Measurements from ENCODE around the gene IL17RD.

The IL17RD gene

DNA sequence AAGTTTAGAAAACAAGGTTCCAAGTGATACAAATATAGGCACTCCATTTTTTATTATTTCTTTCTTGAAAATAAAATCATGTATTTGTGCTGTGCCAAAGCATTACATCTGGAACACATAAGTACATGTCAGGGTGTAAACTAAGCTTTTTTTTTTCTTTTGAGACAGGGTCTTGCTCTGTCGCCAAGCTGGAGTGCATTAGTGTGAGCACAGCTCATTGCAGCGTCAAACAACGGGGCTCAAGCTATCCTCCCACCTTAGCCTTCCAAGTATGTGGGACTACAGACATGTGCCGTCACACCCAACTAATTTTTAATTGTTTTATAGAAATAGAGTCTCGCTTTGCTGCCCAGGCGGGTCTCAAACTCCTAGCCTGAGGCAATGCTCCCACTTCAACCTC lies 95.7 kb downstream of the IL17RD start:
- H3K18ac ChIP-seq (ENCODE audit: low read length) = no peak overlapping the region
- no peak overlapping the region for H3K23ac ChIP-seq (ENCODE audit: low read depth, low read length, poor library complexity)
- no peaks in the 10 kb centered on the region for H3K36me3 ChIP-seq (replicated peaks in 1 of 2; ENCODE audit: control insufficient read depth in 2 of 2, insufficient read depth in 2 of 2, low read length in 2 of 2)
- no peak overlapping the region for H2BK120ac ChIP-seq (ENCODE audit: low read depth, low read length)
- no peak overlapping the region for H3K4me3 ChIP-seq (ENCODE audit: low read length in 2 of 2)
- peaks cover 1% of the 10 kb centered on the region for H3K79me1 ChIP-seq (ENCODE audit: low read depth, low read length)
- H3K27me3 ChIP-seq (ENCODE audit: control insufficient read depth in 3 of 3, insufficient read depth in 3 of 3, low read depth in 1 of 3, low read length in 3 of 3) = no peaks in the 10 kb centered on the region
- no peak overlapping the region for H2AFZ ChIP-seq (ENCODE audit: low read length)
- H3K14ac ChIP-seq (ENCODE audit: low read length) = no peak overlapping the region
- DNase-seq (ENCODE audit: low spot score) = no peak
- H3K27ac ChIP-seq (replicated peaks; ENCODE audit: low read length) = no peak overlapping the region
- H3K9ac ChIP-seq (ENCODE audit: low read depth, low read length, poor library complexity) = no peak overlapping the region
- H3K9me3 ChIP-seq (replicated peaks in 1 of 2; ENCODE audit: control insufficient read depth in 2 of 2, insufficient read depth in 1 of 2, low read depth in 1 of 2, low read length in 2 of 2) = no peaks in the 10 kb centered on the region
- no CpG with 5 or more reads among the region's 6 CpGs for WGBS, 2 donors (ENCODE audit: extremely low coverage in 2 of 2, insufficient read length in 2 of 2, insufficient replicate concordance in 1 of 2)
- no peak overlapping the region for H2BK5ac ChIP-seq (ENCODE audit: low read length)
- H2AK5ac ChIP-seq (ENCODE audit: low read depth, low read length) = no peak overlapping the region
- no peak overlapping the region for H2BK15ac ChIP-seq (ENCODE audit: low read length)
- no peak overlapping the region for H3K4me2 ChIP-seq (ENCODE audit: insufficient read depth, low read length, poor library complexity, severe bottlenecking)
- no peak overlapping the region for H3K4ac ChIP-seq (ENCODE audit: low read length)
- H4K8ac ChIP-seq (ENCODE audit: low read depth, low read length) = no peak overlapping the region
- peaks cover 6% of the 10 kb centered on the region in 2 donors for H3K4me1 ChIP-seq (ENCODE audit: control insufficient read depth in 2 of 2, insufficient read depth in 1 of 2, low read depth in 1 of 2, low read length in 2 of 2)
- H4K91ac ChIP-seq (ENCODE audit: low read depth, low read length, poor library complexity) = no peak overlapping the region
- no peak overlapping the region for H2BK12ac ChIP-seq (ENCODE audit: low read length)

DNA sequence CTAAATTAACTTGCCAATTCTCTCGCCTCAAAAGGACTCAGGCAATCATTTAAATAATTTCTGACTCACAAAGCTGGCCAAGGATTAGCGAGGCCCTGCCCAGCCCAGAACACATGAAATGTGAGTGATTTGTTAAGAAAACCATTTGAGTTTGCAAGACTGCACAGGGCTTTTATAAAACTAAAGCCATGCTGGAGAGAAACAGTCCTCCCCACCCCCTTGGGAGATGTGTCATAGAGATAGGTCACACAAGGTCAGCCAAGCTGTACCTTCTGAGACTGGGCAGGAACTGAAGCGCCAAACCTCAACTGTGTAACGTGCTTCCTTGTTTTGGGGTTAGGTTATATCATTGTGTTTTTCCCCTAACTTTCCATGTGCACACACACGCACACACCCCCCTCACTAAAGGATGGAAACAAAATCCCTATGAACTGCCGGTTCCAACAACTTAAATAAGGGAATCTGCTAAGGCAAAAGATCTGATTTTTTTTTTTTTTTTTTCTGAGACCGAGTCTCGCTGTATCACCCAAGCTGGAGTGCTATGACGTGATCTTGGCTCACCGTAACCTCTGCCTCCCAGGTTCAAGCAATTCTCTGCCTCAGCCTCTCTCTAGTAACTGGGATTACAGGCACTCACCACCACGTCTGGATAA lies 96.6 kb downstream of the IL17RD start:
- Histone ChIP-seq H2BK15ac (ENCODE audit: low read length) (no peak overlapping the region), H3K14ac (ENCODE audit: low read length) (no peak overlapping the region), H3K79me1 (ENCODE audit: low read depth, low read length) (peaks cover 1% of the 10 kb centered on the region), H3K18ac (ENCODE audit: low read length) (no peak overlapping the region), H3K4me3 (ENCODE audit: low read length in 2 of 2) (no peak overlapping the region), H3K27ac (replicated peaks; ENCODE audit: low read length) (no peak overlapping the region), H2AK5ac (ENCODE audit: low read depth, low read length) (no peak overlapping the region), H3K36me3 (replicated peaks in 1 of 2; ENCODE audit: control insufficient read depth in 2 of 2, insufficient read depth in 2 of 2, low read length in 2 of 2) (no peaks in the 10 kb centered on the region), H2BK120ac (ENCODE audit: low read depth, low read length) (no peak overlapping the region), H3K4me1 (ENCODE audit: control insufficient read depth in 2 of 2, insufficient read depth in 1 of 2, low read depth in 1 of 2, low read length in 2 of 2) (peaks cover 6% of the 10 kb centered on the region in 2 donors), H3K4me2 (ENCODE audit: insufficient read depth, low read length, poor library complexity, severe bottlenecking) (no peak overlapping the region), H2AFZ (ENCODE audit: low read length) (peak overlapping the region; percentile 31), H4K91ac (ENCODE audit: low read depth, low read length, poor library complexity) (no peak overlapping the region), H4K8ac (ENCODE audit: low read depth, low read length) (no peak overlapping the region), H2BK12ac (ENCODE audit: low read length) (no peak overlapping the region), H3K9ac (ENCODE audit: low read depth, low read length, poor library complexity) (no peak overlapping the region), H3K23ac (ENCODE audit: low read depth, low read length, poor library complexity) (no peak overlapping the region), H3K4ac (ENCODE audit: low read length) (no peak overlapping the region), H2BK5ac (ENCODE audit: low read length) (no peak overlapping the region), H3K27me3 (ENCODE audit: control insufficient read depth in 3 of 3, insufficient read depth in 3 of 3, low read depth in 1 of 3, low read length in 3 of 3) (no peaks in the 10 kb centered on the region), H3K9me3 (replicated peaks in 1 of 2; ENCODE audit: control insufficient read depth in 2 of 2, insufficient read depth in 1 of 2, low read depth in 1 of 2, low read length in 2 of 2) (no peaks in the 10 kb centered on the region)
- no CpG with 5 or more reads among the region's 11 CpGs for WGBS, 2 donors (ENCODE audit: extremely low coverage in 2 of 2, insufficient read length in 2 of 2, insufficient replicate concordance in 1 of 2)
- no peak for DNase-seq (ENCODE audit: low spot score)

DNA sequence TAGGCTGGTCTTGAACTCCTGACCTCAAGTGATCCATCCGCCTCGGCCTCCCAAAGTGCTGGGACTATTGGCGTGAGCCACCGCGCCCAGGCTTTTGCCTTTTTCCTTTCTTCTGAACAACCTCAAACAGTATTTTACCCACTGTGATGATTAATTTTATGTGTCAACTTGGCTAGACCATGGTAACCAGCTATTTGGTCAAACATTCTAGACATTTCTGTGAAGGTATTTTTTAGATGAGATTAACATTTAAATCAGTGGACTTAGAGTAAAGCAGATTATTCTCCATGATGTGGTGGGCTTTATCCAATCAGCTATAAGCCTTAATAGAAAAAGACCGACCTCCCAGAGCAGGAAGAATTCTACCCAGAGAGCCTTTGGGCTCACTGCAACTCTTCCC lies 98.7 kb downstream of the IL17RD start:
- H3K4me1 ChIP-seq (ENCODE audit: control insufficient read depth in 2 of 2, insufficient read depth in 1 of 2, low read depth in 1 of 2, low read length in 2 of 2) = peaks cover 9 to 11% of the 10 kb centered on the region in 2 donors
- H3K4ac ChIP-seq (ENCODE audit: low read length) = no peak overlapping the region
- no peak overlapping the region for H3K14ac ChIP-seq (ENCODE audit: low read length)
- H2AFZ ChIP-seq (ENCODE audit: low read length) = no peak overlapping the region
- no peak overlapping the region for H2BK5ac ChIP-seq (ENCODE audit: low read length)
- H3K79me1 ChIP-seq (ENCODE audit: low read depth, low read length) = peaks cover 1% of the 10 kb centered on the region
- H3K27me3 ChIP-seq (ENCODE audit: control insufficient read depth in 3 of 3, insufficient read depth in 3 of 3, low read depth in 1 of 3, low read length in 3 of 3) = no peaks in the 10 kb centered on the region
- H3K23ac ChIP-seq (ENCODE audit: low read depth, low read length, poor library complexity) = no peak overlapping the region
- no peak overlapping the region for H3K4me2 ChIP-seq (ENCODE audit: insufficient read depth, low read length, poor library complexity, severe bottlenecking)
- no peak overlapping the region for H3K18ac ChIP-seq (ENCODE audit: low read length)
- no peaks in the 10 kb centered on the region for H3K36me3 ChIP-seq (replicated peaks in 1 of 2; ENCODE audit: control insufficient read depth in 2 of 2, insufficient read depth in 2 of 2, low read length in 2 of 2)
- no peak overlapping the region for H2AK5ac ChIP-seq (ENCODE audit: low read depth, low read length)
- H2BK12ac ChIP-seq (ENCODE audit: low read length) = no peak overlapping the region
- H3K9me3 ChIP-seq (replicated peaks in 1 of 2; ENCODE audit: control insufficient read depth in 2 of 2, insufficient read depth in 1 of 2, low read depth in 1 of 2, low read length in 2 of 2) = no peaks in the 10 kb centered on the region
- H2BK120ac ChIP-seq (ENCODE audit: low read depth, low read length) = no peak overlapping the region
- no peak overlapping the region for H4K91ac ChIP-seq (ENCODE audit: low read depth, low read length, poor library complexity)
- DNase-seq (ENCODE audit: low spot score) = no peak
- no peak overlapping the region for H3K27ac ChIP-seq (replicated peaks; ENCODE audit: low read length)
- H3K4me3 ChIP-seq (ENCODE audit: low read length in 2 of 2) = no peak overlapping the region
- H4K8ac ChIP-seq (ENCODE audit: low read depth, low read length) = no peak overlapping the region
- H2BK15ac ChIP-seq (ENCODE audit: low read length) = no peak overlapping the region
- no CpG with 5 or more reads among the region's 6 CpGs for WGBS, 2 donors (ENCODE audit: extremely low coverage in 2 of 2, insufficient read length in 2 of 2, insufficient replicate concordance in 1 of 2)
- H3K9ac ChIP-seq (ENCODE audit: low read depth, low read length, poor library complexity) = no peak overlapping the region

DNA sequence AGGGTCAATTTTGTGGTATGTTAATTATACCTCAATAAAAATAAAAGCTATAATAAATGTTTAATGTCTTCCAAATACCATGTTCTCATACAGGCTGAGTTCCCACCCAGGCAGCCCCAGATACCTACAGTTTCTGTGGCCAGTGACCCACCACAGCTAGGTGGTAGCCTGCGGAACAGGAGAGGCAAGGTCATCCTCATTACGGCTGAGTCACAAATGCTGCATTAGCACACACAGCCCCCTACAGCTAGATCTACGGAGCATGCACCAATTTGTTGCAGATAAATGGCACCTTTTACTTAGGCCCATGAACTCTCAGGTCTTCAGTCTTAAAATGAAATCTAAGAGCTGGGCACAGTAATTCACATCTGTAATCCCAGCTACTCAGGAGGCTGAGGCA lies 99.6 kb downstream of the IL17RD start:
- H4K8ac ChIP-seq (ENCODE audit: low read depth, low read length) = no peak overlapping the region
- H2AK5ac ChIP-seq (ENCODE audit: low read depth, low read length) = no peak overlapping the region
- no peaks in the 10 kb centered on the region for H3K9me3 ChIP-seq (replicated peaks in 1 of 2; ENCODE audit: control insufficient read depth in 2 of 2, insufficient read depth in 1 of 2, low read depth in 1 of 2, low read length in 2 of 2)
- no peak overlapping the region for H2AFZ ChIP-seq (ENCODE audit: low read length)
- H2BK12ac ChIP-seq (ENCODE audit: low read length) = no peak overlapping the region
- no peak overlapping the region for H3K23ac ChIP-seq (ENCODE audit: low read depth, low read length, poor library complexity)
- no peak overlapping the region for H3K14ac ChIP-seq (ENCODE audit: low read length)
- H3K4me3 ChIP-seq (ENCODE audit: low read length in 2 of 2) = no peak overlapping the region
- no peaks in the 10 kb centered on the region for H3K36me3 ChIP-seq (replicated peaks in 1 of 2; ENCODE audit: control insufficient read depth in 2 of 2, insufficient read depth in 2 of 2, low read length in 2 of 2)
- no peak for DNase-seq (ENCODE audit: low spot score)
- H3K9ac ChIP-seq (ENCODE audit: low read depth, low read length, poor library complexity) = no peak overlapping the region
- H3K18ac ChIP-seq (ENCODE audit: low read length) = no peak overlapping the region
- peaks cover 10 to 11% of the 10 kb centered on the region in 2 donors for H3K4me1 ChIP-seq (ENCODE audit: control insufficient read depth in 2 of 2, insufficient read depth in 1 of 2, low read depth in 1 of 2, low read length in 2 of 2)
- H4K91ac ChIP-seq (ENCODE audit: low read depth, low read length, poor library complexity) = no peak overlapping the region
- H3K4ac ChIP-seq (ENCODE audit: low read length) = no peak overlapping the region
- WGBS, 2 donors (ENCODE audit: extremely low coverage in 2 of 2, insufficient read length in 2 of 2, insufficient replicate concordance in 1 of 2) = no CpG with 5 or more reads among the region's 3 CpGs
- peaks cover 1% of the 10 kb centered on the region for H3K79me1 ChIP-seq (ENCODE audit: low read depth, low read length)
- H2BK5ac ChIP-seq (ENCODE audit: low read length) = no peak overlapping the region
- H3K27ac ChIP-seq (replicated peaks; ENCODE audit: low read length) = no peak overlapping the region
- no peak overlapping the region for H3K4me2 ChIP-seq (ENCODE audit: insufficient read depth, low read length, poor library complexity, severe bottlenecking)
- no peak overlapping the region for H2BK15ac ChIP-seq (ENCODE audit: low read length)
- H2BK120ac ChIP-seq (ENCODE audit: low read depth, low read length) = no peak overlapping the region
- no peaks in the 10 kb centered on the region for H3K27me3 ChIP-seq (ENCODE audit: control insufficient read depth in 3 of 3, insufficient read depth in 3 of 3, low read depth in 1 of 3, low read length in 3 of 3)
